GM12891 (cell line): Measurements from ENCODE around the gene WDR82.

Experiments
- DNase-seq: peaks from one replicate; pipeline ENCODE4 v3.0.0; 2011; ENCODE audit warnings: low spot score; ENCODE audit not compliant: insufficient read length
- FAIRE-seq: peaks from 2 replicates; lab custom pipeline; 2011; peaks lifted over from hg19 to GRCh38; lab: Jason Lieb, UNC
- PAX5 ChIP-seq: IDR thresholded peaks from 2 replicates; pipeline ENCODE4 v1.6.1; 2011; ENCODE audit warnings: low read length, moderate library complexity, mild to moderate bottlenecking; ENCODE audit not compliant: insufficient read depth, severe bottlenecking
- POLR2A ChIP-seq: IDR thresholded peaks from 2 replicates; pipeline ENCODE4 v1.6.1; 2011; ENCODE audit warnings: low read depth, low read length, control low read depth
- POLR2AphosphoS5 ChIP-seq: IDR thresholded peaks from 2 replicates; pipeline ENCODE4 v1.6.1; 2011; ENCODE audit warnings: low read depth, low read length, control low read depth
- POU2F2 ChIP-seq: IDR thresholded peaks from 2 replicates; pipeline ENCODE4 v1.6.1; 2011; ENCODE audit warnings: low read depth, mild to moderate bottlenecking, control low read depth, low read length, moderate library complexity
- SPI1 ChIP-seq: IDR thresholded peaks from 2 replicates; pipeline ENCODE4 v1.6.1; 2011; ENCODE audit warnings: low read depth, low read length, control low read depth
- TAF1 ChIP-seq: IDR thresholded peaks from 2 replicates; pipeline ENCODE4 v1.6.1; 2011; ENCODE audit warnings: low read depth, low read length, control low read depth

WDR82 gene

GRCh38 chr3:52318186-52318816, 39.9 kb upstream of the WDR82 start:
- FAIRE-seq (peak; percentile 52), DNase-seq (no peak)
- TF ChIP-seq POLR2AphosphoS5 (no peak), TAF1 (no peak), POLR2A (no peak), PAX5 (no peak), POU2F2 (no peak), SPI1 (no peak)

GRCh38 chr3:52317208-52318000, 39.0 kb upstream of the WDR82 start:
- FAIRE-seq (peak; percentile 97), DNase-seq (peak; percentile 88)
- TF ChIP-seq POU2F2: no peak
- TF ChIP-seq POLR2AphosphoS5: no peak
- no peak for TF ChIP-seq TAF1
- no peak for TF ChIP-seq SPI1
- no peak for TF ChIP-seq PAX5
- TF ChIP-seq POLR2A: no peak

GRCh38 chr3:52315977-52316764, 37.7 kb upstream of the WDR82 start, which contains the start of gene DNAH1:
Gene DNAH1 (plus strand): TSS chr3:52316319. CDS start chr3:52322443, 6,124 bp downstream.
- DNase-seq (no peak), FAIRE-seq (no peak)
- no peak for TF ChIP-seq PAX5
- no peak for TF ChIP-seq POLR2A
- TF ChIP-seq POLR2AphosphoS5: no peak
- no peak for TF ChIP-seq SPI1
- no peak for TF ChIP-seq POU2F2
- TF ChIP-seq TAF1: no peak

GRCh38 chr3:52315006-52315405, 36.6 kb upstream of the WDR82 start:
- no peak for DNase-seq
- TF ChIP-seq SPI1 (no peak), POU2F2 (no peak), POLR2AphosphoS5 (no peak), PAX5 (no peak), POLR2A (no peak), TAF1 (no peak)
- FAIRE-seq: peak; percentile 67

GRCh38 chr3:52314489-52314888, 36.0 kb upstream of the WDR82 start:
- FAIRE-seq (no peak), DNase-seq (no peak)
- no peak for TF ChIP-seq POLR2A
- TF ChIP-seq SPI1: no peak
- TF ChIP-seq TAF1: no peak
- no peak for TF ChIP-seq PAX5
- no peak for TF ChIP-seq POU2F2
- no peak for TF ChIP-seq POLR2AphosphoS5

GRCh38 chr3:52313774-52314188, 35.3 kb upstream of the WDR82 start:
- FAIRE-seq (peak; percentile 99), DNase-seq (peak; percentile 78)
- TF ChIP-seq PAX5 (peak; percentile 73), POLR2A (no peak), TAF1 (peak; percentile 39; the same call in 1 of the 2 replicates), POU2F2 (peak; percentile 66; the same call in 1 of the 2 replicates), POLR2AphosphoS5 (no peak), SPI1 (peak; percentile 100)

- FAIRE-seq (no peak), DNase-seq (no peak)
- no peak for TF ChIP-seq POU2F2
- TF ChIP-seq POLR2AphosphoS5: no peak
- TF ChIP-seq TAF1: no peak
- TF ChIP-seq PAX5: no peak
- peak; percentile 82 for TF ChIP-seq SPI1
- TF ChIP-seq POLR2A: no peak
Measured at GRCh38 chr3:52313188-52313773, 34.8 kb upstream of the WDR82 start.

- no peak for FAIRE-seq
- no peak for DNase-seq
- no peak for TF ChIP-seq SPI1
- TF ChIP-seq PAX5: no peak
- TF ChIP-seq POLR2AphosphoS5: no peak
- TF ChIP-seq POU2F2: no peak
- TF ChIP-seq TAF1: no peak
- no peak for TF ChIP-seq POLR2A
Measured at GRCh38 chr3:52311576-52312119, 33.2 kb upstream of the WDR82 start.

GRCh38 chr3:52310861-52311575, 32.6 kb upstream of the WDR82 start:
- TF ChIP-seq POU2F2: no peak; the same call in 1 of the 2 replicates
- TF ChIP-seq POLR2AphosphoS5: no peak
- TF ChIP-seq TAF1: no peak
- TF ChIP-seq POLR2A: no peak
- TF ChIP-seq SPI1: no peak
- no peak for TF ChIP-seq PAX5
- peak; percentile 64 for DNase-seq
- FAIRE-seq: peak; percentile 77
